Measurements from ENCODE around the gene SPTBN1.
"Not testable (repeated sequence)": the region's sequence is repeated elsewhere in the genome, so short reads cannot be mapped to it uniquely, and the experiment has no call there.

Gene SPTBN1

GRCh38 chr2:54514822-54515569 is 58.9 kb downstream of the SPTBN1 start:
- no peak for TF ChIP-seq CTCF (conservative IDR thresholded peaks at IDR 0.05; ENCODE audit: low read depth, low read length)
- H3K4me3 ChIP-seq (ENCODE audit: low read depth, low read length), result no peak overlapping the region

GRCh38 chr2:54516842-54517241 is 60.7 kb downstream of the SPTBN1 start:
- DNase-seq (ENCODE audit: low read depth), result no peak
- no peak for TF ChIP-seq CTCF (conservative IDR thresholded peaks at IDR 0.05; ENCODE audit: low read depth, low read length)
- no peak overlapping the region for H3K4me3 ChIP-seq (ENCODE audit: low read depth, low read length)

More at GRCh38 chr2:54514822-54515569, 58.9 kb downstream of the SPTBN1 start:
- no peak for DNase-seq (ENCODE audit: low read depth)

GRCh38 chr2:54518016-54518415 is 61.9 kb downstream of the SPTBN1 start:
- not testable (repeated sequence) for DNase-seq (ENCODE audit: low read depth); H3K4me3 ChIP-seq (ENCODE audit: low read depth, low read length)

- no peak for TF ChIP-seq CTCF (conservative IDR thresholded peaks at IDR 0.05; ENCODE audit: low read depth, low read length)
- H3K4me3 ChIP-seq (ENCODE audit: low read depth, low read length), result no peak overlapping the region
- DNase-seq (ENCODE audit: low read depth), result no peak
Measured at GRCh38 chr2:54518430-54518829, 62.3 kb downstream of the SPTBN1 start.

- DNase-seq (ENCODE audit: low read depth), result no peak
- no peak for TF ChIP-seq CTCF (conservative IDR thresholded peaks at IDR 0.05; ENCODE audit: low read depth, low read length)
- H3K4me3 ChIP-seq (ENCODE audit: low read depth, low read length), result no peak overlapping the region
Measured at GRCh38 chr2:54519841-54520459, 63.8 kb downstream of the SPTBN1 start.

- no peak overlapping the region for H3K4me3 ChIP-seq (ENCODE audit: low read depth, low read length)
- DNase-seq (ENCODE audit: low read depth), result peak; percentile 88
- no peak for TF ChIP-seq CTCF (conservative IDR thresholded peaks at IDR 0.05; ENCODE audit: low read depth, low read length)
Measured at GRCh38 chr2:54520687-54521086, 64.6 kb downstream of the SPTBN1 start.

GRCh38 chr2:54522624-54523281 is 66.6 kb downstream of the SPTBN1 start:
- TF ChIP-seq CTCF (conservative IDR thresholded peaks at IDR 0.05; ENCODE audit: low read depth, low read length), result peak; percentile 73
- peak; percentile 71 for DNase-seq (ENCODE audit: low read depth)
- H3K4me3 ChIP-seq (ENCODE audit: low read depth, low read length), result no peak overlapping the region
